OCI-LY7 (cell line): ENCODE results near the gene ASMTL.

Source experiments
- EZH2phosphoT487 ChIP-seq: fragments of 200-600 bp; sonication (generic); IDR thresholded peaks from 2 replicates; pipeline ENCODE4 v1.6.1; 2018; ENCODE audit warnings: low read depth, borderline replicate concordance, mild to moderate bottlenecking, mixed run types, antibody characterized with exemption, low read length, moderate library complexity, mixed read lengths
- TF ChIP-seq, protein P1 (sequence below): fragments of 200-600 bp; sonication (generic); conservative IDR thresholded peaks from 2 replicates; pipeline ENCODE4 v1.5.1; 2014; ENCODE audit warnings: mild to moderate bottlenecking, antibody characterized with exemption, low read length, moderate library complexity, mixed read lengths

DNA sequence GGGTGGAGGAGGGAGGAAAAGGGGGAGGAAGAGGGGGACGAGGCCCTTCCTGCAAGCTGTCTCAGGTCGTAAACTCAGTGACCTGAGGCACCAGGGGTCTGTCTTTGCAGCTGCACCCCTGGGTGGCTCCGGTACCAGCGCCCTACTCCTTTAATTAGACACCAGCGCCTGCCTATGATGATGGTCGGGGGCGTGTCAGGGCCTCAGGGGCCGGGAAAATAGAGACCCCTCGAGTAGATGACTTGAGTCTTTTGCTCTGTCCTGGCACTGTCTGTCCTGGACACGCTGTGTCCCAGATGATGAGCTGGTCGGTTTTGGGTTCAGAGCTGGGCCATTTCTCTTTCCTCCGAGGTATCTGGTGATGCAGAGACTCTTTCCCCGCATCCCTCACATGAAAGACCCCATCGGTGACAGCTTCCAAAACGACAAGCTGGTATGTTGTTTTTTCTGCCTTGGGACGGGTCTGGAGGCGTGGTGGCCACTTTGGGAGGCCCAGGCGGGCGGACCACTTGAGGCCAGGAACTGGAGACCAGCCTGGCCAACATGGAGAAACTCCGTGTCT is 72.0 kb downstream of the ASMTL start:
- TF ChIP-seq, protein P1, sequence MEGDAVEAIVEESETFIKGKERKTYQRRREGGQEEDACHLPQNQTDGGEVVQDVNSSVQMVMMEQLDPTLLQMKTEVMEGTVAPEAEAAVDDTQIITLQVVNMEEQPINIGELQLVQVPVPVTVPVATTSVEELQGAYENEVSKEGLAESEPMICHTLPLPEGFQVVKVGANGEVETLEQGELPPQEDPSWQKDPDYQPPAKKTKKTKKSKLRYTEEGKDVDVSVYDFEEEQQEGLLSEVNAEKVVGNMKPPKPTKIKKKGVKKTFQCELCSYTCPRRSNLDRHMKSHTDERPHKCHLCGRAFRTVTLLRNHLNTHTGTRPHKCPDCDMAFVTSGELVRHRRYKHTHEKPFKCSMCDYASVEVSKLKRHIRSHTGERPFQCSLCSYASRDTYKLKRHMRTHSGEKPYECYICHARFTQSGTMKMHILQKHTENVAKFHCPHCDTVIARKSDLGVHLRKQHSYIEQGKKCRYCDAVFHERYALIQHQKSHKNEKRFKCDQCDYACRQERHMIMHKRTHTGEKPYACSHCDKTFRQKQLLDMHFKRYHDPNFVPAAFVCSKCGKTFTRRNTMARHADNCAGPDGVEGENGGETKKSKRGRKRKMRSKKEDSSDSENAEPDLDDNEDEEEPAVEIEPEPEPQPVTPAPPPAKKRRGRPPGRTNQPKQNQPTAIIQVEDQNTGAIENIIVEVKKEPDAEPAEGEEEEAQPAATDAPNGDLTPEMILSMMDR = no peak
- no peak for TF ChIP-seq EZH2phosphoT487
